Measurements from ENCODE around the gene KIF23.

KIF23 gene

DNA sequence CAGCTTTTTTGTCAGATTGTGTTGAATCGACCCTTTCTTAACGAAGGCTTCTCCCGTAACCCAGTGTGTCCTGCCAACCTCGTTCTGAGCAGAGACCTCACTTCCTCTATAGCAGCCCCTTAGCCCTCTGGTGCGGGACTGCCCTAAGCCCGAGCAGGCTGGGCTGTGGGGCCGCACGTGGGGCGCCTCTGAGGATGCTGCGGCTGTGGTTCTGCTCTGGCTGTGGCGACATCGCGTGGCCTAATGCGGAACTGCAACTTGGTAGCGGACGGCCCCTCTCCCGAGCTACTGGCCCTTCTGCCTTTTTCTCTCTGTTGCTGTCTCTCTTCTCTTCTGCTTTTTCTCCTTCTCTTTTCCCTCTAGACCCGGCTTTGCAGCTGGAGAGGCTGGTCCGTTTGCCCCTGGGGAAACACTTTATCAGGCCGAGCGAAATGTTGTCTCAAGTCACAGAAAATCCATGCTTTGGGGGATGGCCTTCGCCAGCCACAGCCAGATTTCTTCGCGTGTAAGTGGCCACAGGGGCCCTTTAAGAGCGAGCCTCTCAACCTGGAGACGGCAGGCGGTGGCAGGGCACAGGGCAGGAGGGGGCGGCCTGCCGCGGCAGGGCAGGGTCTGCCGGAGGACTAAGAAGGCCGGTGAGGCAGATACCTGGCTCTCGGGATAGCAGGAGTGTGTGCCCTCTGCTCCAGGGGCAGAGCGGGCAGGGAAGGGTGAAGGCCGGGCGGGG is 19.4 kb upstream of the KIF23 start:
- Histone ChIP-seq H3K27me3 (ENCODE audit: insufficient read depth, poor library complexity, severe bottlenecking) (no peaks in the 10 kb centered on the region), H3K4me1 (ENCODE audit: insufficient read depth, poor library complexity, severe bottlenecking) (peaks cover 33% of the 10 kb centered on the region), H3K36me3 (ENCODE audit: low read depth) (no peaks in the 10 kb centered on the region), H3K4me3 (ENCODE audit: severe bottlenecking) (no peak overlapping the region), H3K27ac (ENCODE audit: poor library complexity, severe bottlenecking) (peak overlapping the region; percentile 51), H3K9me3 (ENCODE audit: severe bottlenecking) (no peaks in the 10 kb centered on the region)
- peak; percentile 100 for TF ChIP-seq CTCF (IDR thresholded peaks at IDR 0.05; ENCODE audit: poor library complexity, severe bottlenecking)
- peak; percentile 77 for DNase-seq (ENCODE audit: low spot score)
- peak; percentile 60 for ATAC-seq (ENCODE audit: low read depth)

DNA sequence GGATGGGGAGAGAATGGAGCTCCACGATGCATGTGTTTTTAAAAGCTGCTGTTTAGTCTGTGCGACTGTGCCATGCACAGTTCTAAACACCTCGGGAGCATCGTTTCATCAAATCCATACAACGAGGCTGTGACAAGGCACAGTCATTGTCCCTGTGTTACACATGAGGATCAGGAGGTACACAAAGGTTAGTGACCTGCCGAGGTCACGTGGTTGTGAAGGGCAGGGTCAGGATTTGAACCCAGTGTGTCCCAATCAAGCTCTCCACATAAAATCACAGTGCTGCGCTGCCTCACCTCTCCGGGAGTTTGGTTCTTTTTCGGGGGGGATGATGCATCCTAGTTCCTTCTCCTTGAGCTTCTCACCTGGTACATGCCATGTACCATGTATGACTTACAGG is 18.7 kb upstream of the KIF23 start:
- TF ChIP-seq CTCF (IDR thresholded peaks at IDR 0.05; ENCODE audit: poor library complexity, severe bottlenecking): no peak
- DNase-seq (ENCODE audit: low spot score) (no peak), ATAC-seq (ENCODE audit: low read depth) (no peak)
- Histone ChIP-seq H3K36me3 (ENCODE audit: low read depth) (no peaks in the 10 kb centered on the region), H3K27ac (ENCODE audit: poor library complexity, severe bottlenecking) (no peak overlapping the region), H3K4me3 (ENCODE audit: severe bottlenecking) (no peak overlapping the region), H3K9me3 (ENCODE audit: severe bottlenecking) (no peaks in the 10 kb centered on the region), H3K4me1 (ENCODE audit: insufficient read depth, poor library complexity, severe bottlenecking) (peaks cover 30% of the 10 kb centered on the region), H3K27me3 (ENCODE audit: insufficient read depth, poor library complexity, severe bottlenecking) (no peaks in the 10 kb centered on the region)

GRCh38 chr15:69395991-69396390 is 18.2 kb upstream of the KIF23 start:
- Histone ChIP-seq H3K27me3 (ENCODE audit: insufficient read depth, poor library complexity, severe bottlenecking) (no peaks in the 10 kb centered on the region), H3K9me3 (ENCODE audit: severe bottlenecking) (no peaks in the 10 kb centered on the region), H3K36me3 (ENCODE audit: low read depth) (no peaks in the 10 kb centered on the region), H3K27ac (ENCODE audit: poor library complexity, severe bottlenecking) (no peak overlapping the region), H3K4me3 (ENCODE audit: severe bottlenecking) (no peak overlapping the region), H3K4me1 (ENCODE audit: insufficient read depth, poor library complexity, severe bottlenecking) (peaks cover 25% of the 10 kb centered on the region)
- DNase-seq (ENCODE audit: low spot score): no peak
- TF ChIP-seq CTCF (IDR thresholded peaks at IDR 0.05; ENCODE audit: poor library complexity, severe bottlenecking): no peak
- no peak for ATAC-seq (ENCODE audit: low read depth)

DNA sequence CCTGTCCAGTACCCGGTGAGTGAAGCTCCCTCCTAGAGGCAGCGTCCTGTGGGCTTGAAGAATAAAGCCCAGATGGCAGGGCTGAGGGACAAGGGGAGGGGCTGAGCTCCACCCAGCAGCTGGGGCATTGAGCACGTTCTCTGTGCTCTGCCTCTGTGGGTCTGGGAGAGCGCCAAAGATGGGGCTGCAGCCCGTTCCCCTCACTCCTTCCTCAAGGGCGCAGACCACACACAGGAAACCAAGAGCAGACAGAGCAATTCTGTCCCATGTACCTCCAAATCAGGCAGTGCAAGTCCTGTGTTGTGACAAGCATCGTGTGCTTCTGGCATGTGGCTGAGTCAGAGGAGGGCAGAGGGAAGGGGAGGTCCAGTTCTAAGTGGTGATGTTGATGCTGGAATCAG is 15.7 kb upstream of the KIF23 start:
- H3K4me3 ChIP-seq (ENCODE audit: severe bottlenecking): no peak overlapping the region
- H3K27me3 ChIP-seq (ENCODE audit: insufficient read depth, poor library complexity, severe bottlenecking): no peaks in the 10 kb centered on the region
- no peaks in the 10 kb centered on the region for H3K36me3 ChIP-seq (ENCODE audit: low read depth)
- H3K27ac ChIP-seq (ENCODE audit: poor library complexity, severe bottlenecking): no peak overlapping the region
- no peaks in the 10 kb centered on the region for H3K9me3 ChIP-seq (ENCODE audit: severe bottlenecking)
- peaks cover 14% of the 10 kb centered on the region for H3K4me1 ChIP-seq (ENCODE audit: insufficient read depth, poor library complexity, severe bottlenecking)
- no peak for DNase-seq (ENCODE audit: low spot score)
- ATAC-seq (ENCODE audit: low read depth): 0 out of 3 replicates have a peak, but pooled peaks have one; percentile 14
- TF ChIP-seq CTCF (IDR thresholded peaks at IDR 0.05; ENCODE audit: poor library complexity, severe bottlenecking): no peak

DNA sequence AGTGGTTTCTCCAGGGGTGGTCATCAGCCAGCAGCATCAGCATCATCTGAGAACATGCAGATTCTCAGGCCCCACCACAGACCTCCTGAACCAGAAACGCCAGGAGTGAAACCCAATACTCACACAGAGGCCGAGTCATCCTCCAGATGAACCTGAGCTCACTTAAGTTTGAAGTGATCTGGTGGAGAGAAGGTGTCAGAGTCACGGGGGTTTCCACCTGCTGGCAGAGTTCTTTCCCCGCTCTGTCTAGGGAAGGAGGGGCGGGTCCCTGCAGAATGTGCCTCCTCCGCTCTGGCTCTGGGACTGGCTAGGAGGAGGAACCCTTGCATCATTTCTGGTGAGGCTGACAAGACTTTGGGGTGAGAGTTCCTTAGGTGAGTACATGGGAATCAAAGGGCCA is 13.3 kb upstream of the KIF23 start:
- Histone ChIP-seq H3K4me3 (ENCODE audit: severe bottlenecking) (no peak overlapping the region), H3K27me3 (ENCODE audit: insufficient read depth, poor library complexity, severe bottlenecking) (no peaks in the 10 kb centered on the region), H3K4me1 (ENCODE audit: insufficient read depth, poor library complexity, severe bottlenecking) (peaks cover 9% of the 10 kb centered on the region), H3K27ac (ENCODE audit: poor library complexity, severe bottlenecking) (no peak overlapping the region), H3K9me3 (ENCODE audit: severe bottlenecking) (no peaks in the 10 kb centered on the region), H3K36me3 (ENCODE audit: low read depth) (no peaks in the 10 kb centered on the region)
- no peak for TF ChIP-seq CTCF (IDR thresholded peaks at IDR 0.05; ENCODE audit: poor library complexity, severe bottlenecking)
- ATAC-seq (ENCODE audit: low read depth): no peak; the same call in 2 of the 3 replicates
- no peak for DNase-seq (ENCODE audit: low spot score)

All from RWPE2 (cell line).